ENCODE measurements around the gene ANHX.

ANHX gene

DNA sequence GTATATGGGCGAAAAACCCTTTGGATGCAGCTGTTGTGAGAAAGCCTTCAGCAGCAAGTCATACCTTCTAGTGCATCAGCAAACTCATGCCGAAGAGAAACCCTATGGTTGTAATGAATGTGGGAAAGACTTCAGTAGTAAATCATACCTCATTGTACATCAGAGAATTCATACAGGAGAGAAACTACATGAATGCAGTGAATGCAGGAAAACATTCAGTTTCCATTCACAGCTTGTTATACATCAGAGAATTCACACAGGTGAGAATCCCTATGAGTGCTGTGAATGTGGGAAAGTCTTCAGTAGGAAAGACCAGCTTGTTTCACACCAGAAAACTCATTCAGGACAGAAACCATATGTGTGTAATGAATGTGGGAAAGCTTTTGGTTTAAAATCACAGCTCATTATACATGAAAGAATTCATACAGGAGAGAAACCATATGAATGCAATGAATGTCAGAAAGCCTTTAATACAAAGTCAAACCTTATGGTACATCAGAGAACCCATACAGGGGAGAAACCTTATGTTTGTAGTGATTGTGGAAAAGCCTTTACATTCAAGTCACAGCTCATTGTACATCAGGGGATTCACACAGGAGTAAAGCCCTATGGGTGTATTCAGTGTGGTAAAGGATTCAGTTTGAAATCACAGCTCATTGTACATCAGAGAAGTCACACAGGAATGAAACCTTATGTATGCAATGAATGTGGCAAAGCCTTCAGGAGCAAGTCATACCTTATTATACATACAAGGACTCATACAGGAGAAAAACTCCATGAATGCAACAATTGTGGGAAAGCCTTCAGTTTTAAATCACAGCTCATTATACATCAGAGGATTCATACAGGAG lies 33.0 kb downstream of the ANHX start:
- no peak for DNase-seq (ENCODE audit: low read depth in 2 of 2)

DNA sequence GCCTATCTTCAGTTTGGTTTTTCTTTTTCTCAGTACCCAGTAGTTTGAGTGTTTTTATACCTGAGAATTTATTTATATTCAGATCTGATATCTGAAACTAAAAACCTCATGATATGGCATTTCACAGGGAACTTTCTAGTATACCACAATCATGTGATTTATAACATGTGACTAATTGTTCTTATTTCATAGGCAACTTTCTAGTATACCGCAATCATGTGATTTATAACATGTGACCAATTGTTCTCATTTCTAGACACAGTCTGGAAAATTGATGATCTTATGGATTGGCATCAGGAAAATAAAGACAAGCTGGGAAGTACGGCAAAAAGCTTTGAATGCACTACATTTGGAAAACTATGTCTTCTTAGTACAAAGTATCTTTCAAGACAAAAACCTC lies 33.8 kb downstream of the ANHX start:
- DNase-seq (ENCODE audit: low read depth in 2 of 2) = no peak

DNA sequence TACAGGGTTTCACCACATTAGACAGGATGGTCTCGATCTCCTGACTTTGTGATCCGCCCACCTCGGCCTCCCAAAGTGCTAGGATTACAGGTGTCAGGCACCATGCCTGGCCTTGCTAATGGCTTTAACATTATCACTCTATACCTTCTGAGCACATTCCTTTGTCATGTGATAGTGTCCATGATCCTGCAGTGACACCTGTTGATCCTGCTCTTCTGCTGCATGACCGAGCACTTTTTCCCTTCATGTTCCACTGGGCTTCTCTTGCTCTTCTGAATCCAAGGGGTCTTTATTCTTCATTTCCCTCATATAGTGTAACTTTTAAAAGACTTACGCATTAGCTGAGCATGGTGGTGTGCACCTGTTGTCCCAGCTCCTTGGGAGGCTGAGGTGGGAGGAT lies 42.8 kb downstream of the ANHX start:
- DNase-seq (ENCODE audit: low read depth in 2 of 2) = no peak

DNA sequence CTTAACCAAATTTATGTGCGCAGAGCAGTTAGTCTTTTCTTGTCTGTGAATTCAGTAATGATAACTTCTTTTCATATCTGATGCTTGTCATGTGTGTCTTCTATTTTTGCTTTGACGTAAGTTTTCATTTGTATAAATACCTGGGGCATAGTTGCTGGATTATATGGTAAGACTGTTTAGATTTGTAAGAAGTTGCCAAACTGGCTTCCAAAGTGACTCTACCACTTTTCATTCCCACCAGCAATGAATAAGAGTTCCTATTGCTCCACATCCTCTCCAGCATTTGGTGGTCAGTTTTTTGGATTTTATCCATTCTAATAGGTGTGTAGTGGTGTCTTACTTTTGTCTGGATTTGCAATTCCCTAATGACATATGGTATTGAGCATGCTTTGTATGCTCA lies 45.5 kb downstream of the ANHX start:
- DNase-seq (ENCODE audit: low read depth in 2 of 2) = no peak

DNA sequence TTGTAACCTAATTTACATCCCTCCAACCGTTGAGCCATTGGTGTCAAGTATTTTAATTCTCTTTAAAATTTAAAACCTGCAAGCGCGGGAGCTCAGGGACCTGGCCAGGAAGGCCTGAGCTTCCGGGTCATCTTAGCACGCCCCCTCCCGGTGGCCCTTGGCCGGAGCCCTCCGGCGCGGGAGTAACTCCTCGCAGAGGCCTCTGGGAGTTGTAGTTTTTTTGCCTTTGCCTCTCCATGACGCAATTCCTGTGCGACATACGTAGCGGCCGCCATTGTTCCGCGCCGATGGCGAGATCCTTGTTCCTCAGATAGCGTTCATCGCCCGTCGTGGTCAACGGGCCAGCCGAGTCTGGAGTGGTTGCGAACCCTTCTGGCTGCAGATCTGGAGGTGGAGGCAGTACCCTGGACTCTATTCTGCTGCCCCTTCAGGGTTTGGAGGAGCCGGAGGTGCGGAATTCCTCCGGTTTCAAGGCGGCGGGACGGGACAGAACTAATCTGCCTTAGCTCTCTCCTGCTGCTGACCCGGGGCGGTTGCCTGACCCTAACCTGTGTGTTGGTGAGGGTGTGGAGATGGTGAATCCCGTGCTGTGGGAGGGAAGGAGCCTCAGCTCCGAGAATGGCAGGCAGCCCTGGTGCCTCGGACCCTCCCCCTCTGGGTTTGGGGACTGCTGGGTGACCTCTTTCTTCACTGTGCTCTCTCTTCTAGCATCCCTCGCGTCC lies 54.3 kb downstream of the ANHX start, which contains the start of gene ZNF268:
TSS of gene ZNF268 (plus strand) at position 258 of the 722 bp plus-strand sequence. CDS start 503 bp downstream, outside the sequence.
- peak; percentile 80 for DNase-seq (ENCODE audit: low read depth in 2 of 2)

DNA sequence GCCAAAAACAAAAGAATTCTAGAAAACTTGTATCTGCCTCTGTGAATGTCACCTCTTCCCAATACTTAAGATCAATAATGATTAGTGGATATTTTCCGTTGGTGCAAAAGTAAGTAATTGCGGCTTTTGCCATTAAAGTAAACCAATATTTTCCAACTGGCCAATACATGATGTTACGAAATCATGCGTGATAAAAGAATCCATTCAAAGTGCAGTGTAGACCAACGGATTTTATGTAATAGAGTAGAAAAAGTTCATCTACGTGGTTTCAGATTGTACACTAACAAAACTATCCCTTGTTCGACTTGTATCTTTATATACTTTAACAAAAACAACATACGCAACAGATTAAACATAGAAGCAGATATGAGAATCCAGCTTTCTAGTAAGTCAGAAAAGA lies 55.0 kb downstream of the ANHX start:
- DNase-seq (ENCODE audit: low read depth in 2 of 2) = no peak

DNA sequence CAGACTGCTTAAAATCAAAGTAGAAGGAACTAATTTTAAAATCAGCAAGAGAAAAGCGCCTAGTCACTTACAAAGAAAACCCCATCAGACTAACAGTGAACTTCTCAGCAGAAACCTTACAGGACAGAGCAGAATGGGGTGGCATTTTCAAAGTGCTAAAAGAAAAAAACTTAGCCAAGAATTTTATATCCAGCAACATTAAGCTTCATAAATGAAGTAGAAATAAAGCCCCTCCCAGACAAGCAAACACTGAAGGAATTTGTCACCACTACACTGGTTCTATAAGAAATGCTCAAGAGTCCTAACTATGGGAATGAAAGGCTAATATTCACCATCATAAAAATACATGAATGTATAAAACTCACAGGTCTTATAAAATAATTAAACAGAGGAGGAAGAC lies 60.8 kb downstream of the ANHX start:
- DNase-seq (ENCODE audit: low read depth in 2 of 2) = no peak

DNA sequence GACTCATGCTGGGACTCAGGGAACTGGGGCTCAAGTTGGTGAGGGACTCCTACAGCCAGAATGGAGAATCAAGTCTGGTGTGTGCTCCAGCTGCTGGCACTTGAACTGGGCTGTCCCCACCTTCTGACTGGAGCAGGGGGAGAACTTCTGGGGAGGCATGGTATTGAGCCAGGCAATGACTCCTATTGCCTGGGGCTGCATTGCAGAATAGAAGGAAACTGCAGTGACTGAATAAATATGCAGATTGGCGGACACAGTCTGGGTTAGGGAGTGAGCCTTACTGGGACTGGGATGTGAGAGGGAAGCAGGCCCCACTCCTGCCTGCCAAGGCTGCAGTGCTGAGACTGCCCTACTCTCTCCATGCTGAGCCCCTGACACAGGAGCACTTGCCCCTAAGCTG lies 63.2 kb downstream of the ANHX start:
- no peak for DNase-seq (ENCODE audit: low read depth in 2 of 2)
